Measurements from ENCODE around the gene ARHGAP4.

The ARHGAP4 gene

DNA sequence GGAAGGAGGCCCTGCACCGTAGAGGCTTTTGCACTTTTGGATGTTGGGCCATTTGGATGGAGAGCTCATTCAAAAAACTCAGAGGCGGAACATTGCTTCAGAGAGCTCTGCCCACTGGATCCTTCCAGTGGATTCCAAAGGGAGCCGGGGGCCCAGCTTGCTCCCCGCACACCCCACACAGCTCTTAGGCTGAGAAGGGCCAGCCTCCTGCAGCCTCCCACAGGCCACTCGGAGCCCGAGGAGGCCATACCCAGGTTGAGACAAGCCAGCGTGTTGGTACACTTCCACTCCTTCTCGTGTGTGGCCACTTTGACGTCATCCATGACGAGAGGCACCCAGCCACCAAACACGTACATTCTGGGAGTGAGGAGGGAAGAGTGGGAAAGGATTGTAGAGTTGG, 35.2 kb upstream of the ARHGAP4 start:
- no peak overlapping the region for H3K27ac ChIP-seq
- no peak for TF ChIP-seq ZFX (IDR thresholded peaks at IDR 0.05; ENCODE audit: borderline replicate concordance)
- TF ChIP-seq CTCF (IDR thresholded peaks at IDR 0.05), result no peak

GRCh38 chrX:153960786-153961185, 34.7 kb upstream of the ARHGAP4 start:
- no peak overlapping the region for H3K27ac ChIP-seq
- TF ChIP-seq ZFX (IDR thresholded peaks at IDR 0.05; ENCODE audit: borderline replicate concordance) (no peak), CTCF (IDR thresholded peaks at IDR 0.05) (no peak)

GRCh38 chrX:153960077-153960476, 34.0 kb upstream of the ARHGAP4 start:
- no peak overlapping the region for H3K27ac ChIP-seq
- TF ChIP-seq ZFX (IDR thresholded peaks at IDR 0.05; ENCODE audit: borderline replicate concordance) (no peak), CTCF (IDR thresholded peaks at IDR 0.05) (no peak)

DNA sequence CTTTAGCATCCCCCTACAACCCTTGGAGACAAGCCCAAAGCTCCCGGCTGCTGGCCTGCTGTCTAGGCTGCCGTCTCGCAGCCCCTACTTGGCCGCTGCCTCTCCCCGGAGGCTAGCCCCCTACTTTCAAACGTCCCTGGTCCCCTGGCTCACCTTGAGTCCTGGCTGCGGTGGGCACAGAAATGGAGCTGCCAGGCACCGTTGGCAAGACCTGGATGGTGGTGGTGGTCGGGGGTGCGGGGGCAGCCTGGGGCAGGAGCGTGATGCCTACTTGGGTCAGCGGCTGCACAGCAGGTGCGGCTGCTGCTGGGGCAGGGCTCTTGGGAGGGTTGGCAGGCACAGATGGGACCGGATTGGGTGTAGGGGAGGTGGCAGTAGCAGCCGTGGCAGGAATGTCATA, 33.6 kb upstream of the ARHGAP4 start:
- no peak overlapping the region for H3K27ac ChIP-seq
- no peak for TF ChIP-seq ZFX (IDR thresholded peaks at IDR 0.05; ENCODE audit: borderline replicate concordance)
- TF ChIP-seq CTCF (IDR thresholded peaks at IDR 0.05), result no peak

- no peak overlapping the region for H3K27ac ChIP-seq
- TF ChIP-seq ZFX (IDR thresholded peaks at IDR 0.05; ENCODE audit: borderline replicate concordance) (no peak), CTCF (IDR thresholded peaks at IDR 0.05) (no peak)
Measured at GRCh38 chrX:153958605-153959004, 32.5 kb upstream of the ARHGAP4 start.

GRCh38 chrX:153957224-153957623, 31.2 kb upstream of the ARHGAP4 start:
- no peak overlapping the region for H3K27ac ChIP-seq
- TF ChIP-seq CTCF (IDR thresholded peaks at IDR 0.05) (no peak), ZFX (IDR thresholded peaks at IDR 0.05; ENCODE audit: borderline replicate concordance) (no peak)

DNA sequence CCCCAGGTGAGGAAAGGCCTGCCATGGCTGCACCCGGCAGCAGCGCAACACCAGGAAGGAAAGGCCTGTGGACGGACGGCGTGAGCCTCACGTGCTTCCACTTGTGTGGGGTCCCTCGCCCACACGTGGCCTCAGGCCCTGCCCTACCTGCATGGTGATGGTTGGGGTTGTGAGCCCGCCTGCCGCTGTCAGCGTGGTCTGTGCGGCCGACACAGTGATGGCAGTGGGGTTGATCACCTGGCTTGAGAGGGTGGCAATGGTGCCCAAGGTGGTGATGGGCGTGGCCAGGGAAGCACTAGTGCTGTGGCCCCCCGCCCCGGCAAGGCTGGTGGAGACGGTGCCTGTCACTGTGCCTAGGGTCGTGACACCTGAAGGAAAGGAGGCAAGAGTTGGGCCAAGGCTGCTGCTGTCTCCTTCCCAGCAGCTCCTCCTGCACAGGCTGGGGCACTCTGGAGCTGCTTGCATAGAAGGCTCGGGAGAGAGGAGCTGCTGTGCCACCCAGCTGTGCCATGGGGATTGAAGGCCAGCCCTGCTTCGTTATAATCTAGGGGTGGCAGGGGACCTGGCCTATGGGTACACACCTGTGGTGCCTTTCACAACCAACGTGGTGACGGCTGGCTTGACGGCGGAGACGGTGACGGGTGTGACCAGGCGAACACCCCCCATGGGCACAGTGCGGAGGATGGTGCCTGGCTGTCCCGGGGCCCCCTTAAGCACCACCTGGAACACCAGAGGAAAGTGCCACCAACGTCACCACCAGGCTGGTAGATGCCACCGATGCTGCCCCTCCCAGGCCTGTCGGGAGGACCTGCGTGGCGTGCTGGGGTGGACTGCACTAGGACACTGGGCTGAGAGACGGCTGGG, 30.2 kb upstream of the ARHGAP4 start:
- TF ChIP-seq CTCF (IDR thresholded peaks at IDR 0.05) (no peak), ZFX (IDR thresholded peaks at IDR 0.05; ENCODE audit: borderline replicate concordance) (no peak)
- no peak overlapping the region for H3K27ac ChIP-seq
